ENCODE measurements around the gene ELP4.

DNA sequence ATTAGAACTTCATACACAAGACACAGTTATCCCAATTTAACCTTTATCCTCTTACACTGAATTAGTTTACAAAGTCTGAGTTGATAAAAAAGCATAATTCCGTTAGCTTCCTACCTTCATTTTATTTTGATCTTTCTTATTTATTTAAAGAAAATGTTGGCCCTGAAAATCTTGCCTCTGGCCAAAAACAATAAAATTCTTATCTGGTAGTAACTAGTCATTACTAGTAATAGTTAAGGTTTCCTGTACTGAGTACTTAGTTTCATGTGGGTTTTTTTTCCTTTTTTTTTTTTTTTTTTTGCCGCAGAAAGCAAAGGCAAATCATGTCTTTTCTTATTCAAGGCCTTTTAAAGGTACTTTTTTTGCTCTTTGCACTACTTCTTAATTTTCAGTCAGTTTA lies 180.9 kb downstream of the ELP4 start:
- TF ChIP-seq, protein P1, sequence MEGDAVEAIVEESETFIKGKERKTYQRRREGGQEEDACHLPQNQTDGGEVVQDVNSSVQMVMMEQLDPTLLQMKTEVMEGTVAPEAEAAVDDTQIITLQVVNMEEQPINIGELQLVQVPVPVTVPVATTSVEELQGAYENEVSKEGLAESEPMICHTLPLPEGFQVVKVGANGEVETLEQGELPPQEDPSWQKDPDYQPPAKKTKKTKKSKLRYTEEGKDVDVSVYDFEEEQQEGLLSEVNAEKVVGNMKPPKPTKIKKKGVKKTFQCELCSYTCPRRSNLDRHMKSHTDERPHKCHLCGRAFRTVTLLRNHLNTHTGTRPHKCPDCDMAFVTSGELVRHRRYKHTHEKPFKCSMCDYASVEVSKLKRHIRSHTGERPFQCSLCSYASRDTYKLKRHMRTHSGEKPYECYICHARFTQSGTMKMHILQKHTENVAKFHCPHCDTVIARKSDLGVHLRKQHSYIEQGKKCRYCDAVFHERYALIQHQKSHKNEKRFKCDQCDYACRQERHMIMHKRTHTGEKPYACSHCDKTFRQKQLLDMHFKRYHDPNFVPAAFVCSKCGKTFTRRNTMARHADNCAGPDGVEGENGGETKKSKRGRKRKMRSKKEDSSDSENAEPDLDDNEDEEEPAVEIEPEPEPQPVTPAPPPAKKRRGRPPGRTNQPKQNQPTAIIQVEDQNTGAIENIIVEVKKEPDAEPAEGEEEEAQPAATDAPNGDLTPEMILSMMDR (conservative IDR thresholded peaks at IDR 0.05): no peak
- no peak for TF ChIP-seq ZFX (IDR thresholded peaks at IDR 0.05)
